ENCODE data around the gene ZNF345. TPM values are rescaled to one million over a fixed set of nuclear protein-coding genes. Genes with fewer than 3 reads are reported as not detected.

Gene ZNF345
- total and polyA plus RNA-seq, 2 experiments from 2014 or later: 1.7 to 4.6 TPM

GRCh38 chr19:36915992-36916830 is 65.5 kb downstream of the ZNF345 start, which contains the start of the genes ZNF568 and ZNF829:
Gene ZNF568, plus strand, starts transcription at chr19:36916332. Its CDS starts 6,439 bp downstream, at chr19:36922771.
Gene ZNF829, minus strand, starts transcription at chr19:36916291. Its CDS starts 1,124 bp downstream, at chr19:36915167.
- H3K36me3 ChIP-seq (ENCODE audit: low read depth): peaks cover 37% of the 10 kb centered on the region
- H3K79me2 ChIP-seq (ENCODE audit: insufficient read depth): peaks cover 52% of the 10 kb centered on the region
- 1% methylated on average over 56 to 57 of the region's 57 CpGs for WGBS, 2 experiments (ENCODE audit: low coverage in 1 of 2, low lambda C conversion rate in 2 of 2, missing lambda C conversion rate in 2 of 2)
- H3K9me3 ChIP-seq (ENCODE audit: low read depth): no peaks in the 10 kb centered on the region
- no peak for TF ChIP-seq EZH2phosphoT487 (IDR thresholded peaks at IDR 0.05; ENCODE audit: insufficient read depth, low read depth)
- no peak for TF ChIP-seq EZH2 (IDR thresholded peaks at IDR 0.05; ENCODE audit: insufficient read depth, poor library complexity, severe bottlenecking)
- in situ Hi-C loops (cut with MboI): no loop called here
- H3K4me3 ChIP-seq: peak within 1 kb of the TSS; percentile 87
- peak within 1 kb of the TSS; percentile 99 for H3K4me2 ChIP-seq (ENCODE audit: unreplicated experiment)
- peak; percentile 95 for DNase-seq
- peak within 1 kb of the TSS; percentile 93 for H3K9ac ChIP-seq
- H3K4me1 ChIP-seq (ENCODE audit: insufficient read depth): peaks cover 8% of the 10 kb centered on the region; the same call in 1 of the 2 replicates
- H3K9me2 ChIP-seq (ENCODE audit: insufficient read depth): no peaks in the 10 kb centered on the region
- peaks cover 6% of the 10 kb centered on the region for H3F3A ChIP-seq (ENCODE audit: insufficient read depth)
- no peaks in the 10 kb centered on the region for H3K27me3 ChIP-seq (replicated peaks; ENCODE audit: insufficient read depth)
- H2AFZ ChIP-seq: peak within 1 kb of the TSS; percentile 97
- no peaks in the 10 kb centered on the region for H4K20me1 ChIP-seq (ENCODE audit: insufficient read depth)
- H3K27ac ChIP-seq: peak within 1 kb of the TSS; percentile 88

GRCh38 chr19:36916991-36917390 is 66.3 kb downstream of the ZNF345 start:
- no peaks in the 10 kb centered on the region for H4K20me1 ChIP-seq (ENCODE audit: insufficient read depth)
- no peaks in the 10 kb centered on the region for H3K9me2 ChIP-seq (ENCODE audit: insufficient read depth)
- in situ Hi-C loops (cut with MboI): no loop called here
- peaks cover 52% of the 10 kb centered on the region for H3K79me2 ChIP-seq (ENCODE audit: insufficient read depth)
- H3F3A ChIP-seq (ENCODE audit: insufficient read depth): peaks cover 6% of the 10 kb centered on the region
- peak; percentile 72 for DNase-seq
- peaks cover 8% of the 10 kb centered on the region; the same call in 1 of the 2 replicates for H3K4me1 ChIP-seq (ENCODE audit: insufficient read depth)
- peak overlapping the region; percentile 99 for H3K4me2 ChIP-seq (ENCODE audit: unreplicated experiment)
- no peaks in the 10 kb centered on the region for H3K27me3 ChIP-seq (replicated peaks; ENCODE audit: insufficient read depth)
- H3K9ac ChIP-seq: peak overlapping the region; percentile 93
- TF ChIP-seq EZH2phosphoT487 (IDR thresholded peaks at IDR 0.05; ENCODE audit: insufficient read depth, low read depth) (no peak), EZH2 (IDR thresholded peaks at IDR 0.05; ENCODE audit: insufficient read depth, poor library complexity, severe bottlenecking) (no peak)
- H3K4me3 ChIP-seq: peak overlapping the region; percentile 87
- WGBS, 2 experiments (ENCODE audit: low coverage in 1 of 2, low lambda C conversion rate in 2 of 2, missing lambda C conversion rate in 2 of 2): 38 to 42% methylated on average over 7 of the region's 7 CpGs
- H3K36me3 ChIP-seq (ENCODE audit: low read depth): peaks cover 39% of the 10 kb centered on the region
- peak overlapping the region; percentile 88 for H3K27ac ChIP-seq
- H2AFZ ChIP-seq: peak overlapping the region; percentile 97
- H3K9me3 ChIP-seq (ENCODE audit: low read depth): no peaks in the 10 kb centered on the region

- Histone ChIP-seq H3K9ac (no peak overlapping the region), H3K27me3 (replicated peaks; ENCODE audit: insufficient read depth) (no peaks in the 10 kb centered on the region), H3K4me1 (ENCODE audit: insufficient read depth) (peaks cover 8% of the 10 kb centered on the region; the same call in 1 of the 2 replicates), H2AFZ (no peak overlapping the region), H3K79me2 (ENCODE audit: insufficient read depth) (peaks cover 52% of the 10 kb centered on the region), H3K4me2 (ENCODE audit: unreplicated experiment) (no peak overlapping the region), H3K9me2 (ENCODE audit: insufficient read depth) (no peaks in the 10 kb centered on the region), H3F3A (ENCODE audit: insufficient read depth) (peaks cover 6% of the 10 kb centered on the region), H3K36me3 (ENCODE audit: low read depth) (peaks cover 40% of the 10 kb centered on the region), H4K20me1 (ENCODE audit: insufficient read depth) (no peaks in the 10 kb centered on the region), H3K9me3 (ENCODE audit: low read depth) (no peaks in the 10 kb centered on the region), H3K4me3 (no peak overlapping the region), H3K27ac (no peak overlapping the region)
- in situ Hi-C loops (cut with MboI): no loop called here
- DNase-seq: no peak
- 91% methylated on average over 9 of the region's 9 CpGs for WGBS, 2 experiments (ENCODE audit: low coverage in 1 of 2, low lambda C conversion rate in 2 of 2, missing lambda C conversion rate in 2 of 2)
- TF ChIP-seq EZH2 (IDR thresholded peaks at IDR 0.05; ENCODE audit: insufficient read depth, poor library complexity, severe bottlenecking) (no peak), EZH2phosphoT487 (IDR thresholded peaks at IDR 0.05; ENCODE audit: insufficient read depth, low read depth) (no peak)
Observed at GRCh38 chr19:36918090-36918489, 67.4 kb downstream of the ZNF345 start.

Small RNAs within 50 kb of the gene (small RNA-seq; reads per million reads assigned to genes)
- gene RF00019 (ENCODE audit: low read depth, low replicate concordance): not detected

Other genes starting within 250 kb of the ZNF345 start
- 7.1 and 11.1 TPM in 2 replicates for gene ZNF382, start 245.6 kb upstream of the ZNF345 start, total RNA-seq (2014; rRNA removed; shearing (Covaris generic))
- gene ZNF382, start 245.6 kb upstream of the ZNF345 start, polyA plus RNA-seq (2016; fragmentation: Nextera tagmentation; extraction: Ambion mirVana): 4.8 and 5.3 TPM in 2 replicates
- gene ZNF461, start 184.0 kb upstream of the ZNF345 start, total RNA-seq (2014; rRNA removed; shearing (Covaris generic)): 5.6 and 19.9 TPM in 2 replicates
- 4.5 and 4.7 TPM in 2 replicates for gene ZNF461, start 184.0 kb upstream of the ZNF345 start, polyA plus RNA-seq (2016; fragmentation: Nextera tagmentation; extraction: Ambion mirVana)
- 3.2 and 5.7 TPM in 2 replicates for gene ZNF567, start 163.3 kb upstream of the ZNF345 start, total RNA-seq (2014; rRNA removed; shearing (Covaris generic))
- 5.2 and 6.1 TPM in 2 replicates for gene ZNF567, start 163.3 kb upstream of the ZNF345 start, polyA plus RNA-seq (2016; fragmentation: Nextera tagmentation; extraction: Ambion mirVana)
- 1.2 and 1.5 TPM in 2 replicates for gene ZNF850, start 78.1 kb upstream of the ZNF345 start, total RNA-seq (2014; rRNA removed; shearing (Covaris generic))
- 0.29 and 0.75 TPM in 2 replicates for gene ZNF850, start 78.1 kb upstream of the ZNF345 start, polyA plus RNA-seq (2016; fragmentation: Nextera tagmentation; extraction: Ambion mirVana)
- gene ZNF790, start 12.5 kb upstream of the ZNF345 start, total RNA-seq (2014; rRNA removed; shearing (Covaris generic)): 6.1 and 6.3 TPM in 2 replicates
- gene ZNF790, start 12.5 kb upstream of the ZNF345 start, polyA plus RNA-seq (2016; fragmentation: Nextera tagmentation; extraction: Ambion mirVana): 4.1 and 4.2 TPM in 2 replicates
- 2.3 and 4.2 TPM in 2 replicates for gene ZNF829, start 65.4 kb downstream of the ZNF345 start, total RNA-seq (2014; rRNA removed; shearing (Covaris generic))
- gene ZNF829, start 65.4 kb downstream of the ZNF345 start, polyA plus RNA-seq (2016; fragmentation: Nextera tagmentation; extraction: Ambion mirVana): 2.2 and 2.4 TPM in 2 replicates
- gene ZNF568, start 65.5 kb downstream of the ZNF345 start, total RNA-seq (2014; rRNA removed; shearing (Covaris generic)): 13.9 and 20.5 TPM in 2 replicates
- gene ZNF568, start 65.5 kb downstream of the ZNF345 start, polyA plus RNA-seq (2016; fragmentation: Nextera tagmentation; extraction: Ambion mirVana): 10.6 and 11.6 TPM in 2 replicates
- gene ZNF420, start 227.6 kb downstream of the ZNF345 start, total RNA-seq (2014; rRNA removed; shearing (Covaris generic)): 5.1 and 10.4 TPM in 2 replicates
- gene ZNF420, start 227.6 kb downstream of the ZNF345 start, polyA plus RNA-seq (2016; fragmentation: Nextera tagmentation; extraction: Ambion mirVana): 5.9 and 7.1 TPM in 2 replicates